PC-3 (cell line): ENCODE measurements around the gene LIF.

Source experiments
- CTCF ChIP-seq: fragments of 300-600 bp; sonication (generic); conservative IDR thresholded peaks from 2 replicates; pipeline ENCODE4 v1.5.1; 2017; ENCODE audit warnings: antibody characterized with exemption, low read depth, mild to moderate bottlenecking, low read length
- EZH2 ChIP-seq: fragments of 300-600 bp; sonication (generic); IDR thresholded peaks from one replicate; pipeline ENCODE4 v1.6.1; 2017; ENCODE audit warnings: antibody characterized with exemption, mild to moderate bottlenecking, low read length; ENCODE audit not compliant: unreplicated experiment
- EZH2phosphoT487 ChIP-seq: fragments of 300-600 bp; sonication (generic); IDR thresholded peaks from 2 replicates; pipeline ENCODE4 v1.6.1; 2018; ENCODE audit warnings: mild to moderate bottlenecking, antibody characterized with exemption, low read length, borderline replicate concordance

- TF ChIP-seq CTCF (no peak), EZH2phosphoT487 (no peak), EZH2 (no peak)
These were observed 8.4 kb downstream of the LIF start for GRCh38 chr22:30238136-30238535.
